Adrenal gland (tissue), 5 donors: ENCODE measurements around the gene MALRD1.

Experiments
- CTCF ChIP-seq, 6 experiments: fragments of 450-650 bp in 4 of 6; fragments of 200-600 bp in 2 of 6; sonication (generic) in 1 of 6; IDR thresholded peaks; 1 replicate in 5 of 6; 2 replicates in 1 of 6; pipeline versions ENCODE4 v1.5.1 to v1.8.0; 2016 to 2021; ENCODE audit warnings: antibody characterized with exemption in 6 of 6, mild to moderate bottlenecking in 2 of 6, moderate library complexity in 1 of 6
- POLR2A ChIP-seq, 2 donors: fragments of 450-650 bp; IDR thresholded peaks; one replicate each; pipeline ENCODE4 v1.6.1; 2017; ENCODE audit warnings: antibody characterized with exemption in 2 of 2, mild to moderate bottlenecking in 2 of 2, moderate library complexity in 1 of 2
- donor health status: DM: no; HTN: no; CAD: no.

GRCh38 chr10:19451356-19451755 is 402.8 kb downstream of the MALRD1 start:
- TF ChIP-seq CTCF (IDR thresholded peaks at IDR 0.05) (no peak), POLR2A (IDR thresholded peaks at IDR 0.05) (no peak)
